Lower leg skin (tissue), 3 donors: Measurements from ENCODE around the gene SCAMP4.

Experiments
- POLR2A ChIP-seq, 2 donors: fragments of 450-650 bp; IDR thresholded peaks; one replicate each; pipeline ENCODE4 v1.6.1; 2016 to 2017; ENCODE audit warnings: antibody characterized with exemption in 2 of 2, mild to moderate bottlenecking in 1 of 2, moderate library complexity in 1 of 2
- TF ChIP-seq, protein P1 (sequence below), 3 donors: fragments of 450-650 bp; IDR thresholded peaks; one replicate each; pipeline ENCODE4 v1.5.1; 2016; ENCODE audit warnings: antibody characterized with exemption in 3 of 3, mild to moderate bottlenecking in 3 of 3, moderate library complexity in 2 of 3

DNA sequence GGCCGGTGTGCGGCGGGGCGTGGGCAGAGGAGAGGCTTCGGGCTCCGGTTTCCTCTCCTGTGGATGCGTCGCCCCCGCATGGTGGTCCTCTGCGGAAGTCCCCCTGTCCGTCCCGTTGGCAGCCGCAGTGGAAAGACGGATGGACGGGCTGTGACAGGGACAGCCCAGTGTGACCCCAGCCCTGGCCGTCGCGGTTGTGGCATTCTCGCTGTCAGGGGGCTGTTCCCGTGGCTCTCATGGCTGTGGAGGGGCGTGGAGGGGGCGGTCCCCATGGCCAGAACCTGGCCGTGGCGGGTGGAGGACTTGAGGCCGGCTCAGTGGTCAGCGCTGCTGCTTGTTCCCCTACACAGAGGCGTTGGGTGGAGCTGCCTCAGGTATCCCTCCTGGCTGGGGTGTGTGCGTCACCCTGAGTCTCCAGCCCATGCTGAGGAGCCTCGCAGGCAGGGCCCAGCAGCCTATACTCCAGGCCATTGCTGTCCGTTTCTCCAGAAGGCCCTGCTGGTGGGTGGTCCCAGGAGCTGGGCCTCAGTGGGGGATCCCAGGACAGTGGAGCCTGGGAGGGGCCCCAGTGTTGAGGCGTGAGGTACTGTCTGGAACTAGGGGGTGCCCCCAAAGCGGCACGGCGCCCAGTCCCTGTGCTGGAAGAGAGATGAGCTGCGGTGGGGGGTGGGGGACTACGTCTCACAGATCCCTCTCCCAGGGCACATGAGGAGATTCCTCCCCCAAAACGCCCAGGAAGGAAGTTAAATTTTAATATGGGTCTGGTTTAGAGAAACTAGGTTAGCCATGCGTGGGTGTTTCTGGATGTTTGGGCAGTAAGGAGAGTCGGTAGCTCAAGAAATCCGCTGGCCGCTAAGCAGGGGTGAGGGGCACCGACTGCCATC lies 56.0 kb downstream of the SCAMP4 start:
- TF ChIP-seq, protein P1, sequence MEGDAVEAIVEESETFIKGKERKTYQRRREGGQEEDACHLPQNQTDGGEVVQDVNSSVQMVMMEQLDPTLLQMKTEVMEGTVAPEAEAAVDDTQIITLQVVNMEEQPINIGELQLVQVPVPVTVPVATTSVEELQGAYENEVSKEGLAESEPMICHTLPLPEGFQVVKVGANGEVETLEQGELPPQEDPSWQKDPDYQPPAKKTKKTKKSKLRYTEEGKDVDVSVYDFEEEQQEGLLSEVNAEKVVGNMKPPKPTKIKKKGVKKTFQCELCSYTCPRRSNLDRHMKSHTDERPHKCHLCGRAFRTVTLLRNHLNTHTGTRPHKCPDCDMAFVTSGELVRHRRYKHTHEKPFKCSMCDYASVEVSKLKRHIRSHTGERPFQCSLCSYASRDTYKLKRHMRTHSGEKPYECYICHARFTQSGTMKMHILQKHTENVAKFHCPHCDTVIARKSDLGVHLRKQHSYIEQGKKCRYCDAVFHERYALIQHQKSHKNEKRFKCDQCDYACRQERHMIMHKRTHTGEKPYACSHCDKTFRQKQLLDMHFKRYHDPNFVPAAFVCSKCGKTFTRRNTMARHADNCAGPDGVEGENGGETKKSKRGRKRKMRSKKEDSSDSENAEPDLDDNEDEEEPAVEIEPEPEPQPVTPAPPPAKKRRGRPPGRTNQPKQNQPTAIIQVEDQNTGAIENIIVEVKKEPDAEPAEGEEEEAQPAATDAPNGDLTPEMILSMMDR (IDR thresholded peaks at IDR 0.05) = no peak
- no peak for TF ChIP-seq POLR2A (IDR thresholded peaks at IDR 0.05)
